ENCODE results near the gene HS3ST6.

- TF ChIP-seq CTCF (IDR thresholded peaks at IDR 0.05), result peak in 1 of 6 experiments; percentile 32
- TF ChIP-seq POLR2A (IDR thresholded peaks at IDR 0.05), result peak in 1 of 2 donors; percentile 83
Observed at GRCh38 chr16:1942810-1943726, 24.9 kb upstream of the HS3ST6 start, which contains the start of gene MSRB1.

Data from thyroid gland (tissue), 4 donors.